Heart right ventricle (tissue), 16 donors: ENCODE data around the gene SLCO2B1. TPM values are rescaled to one million over a fixed set of nuclear protein-coding genes. Genes with fewer than 3 reads are reported as not detected.

Experiments used
- ATAC-seq, 8 donors: fragments of 200-7000 bp; cut with Tn5 transposase; one replicate each; pipeline ENCODE4 v1.9.1; 2020; ENCODE audit warnings: mild to moderate bottlenecking in 8 of 8, moderate library complexity in 8 of 8, moderate number of reproducible peaks in 1 of 8
- DNase-seq, 2 donors: peaks; one replicate each; pipeline ENCODE4 v3.0.0-alpha.2; 2020
- H3K27ac ChIP-seq, 10 donors: fragments of 200-600 bp; sonication (generic) in 2 of 10; one replicate each; pipeline versions ENCODE4 v1.5.0 to v1.8.0; 2020 to 2022; ENCODE audit warnings: mild to moderate bottlenecking in 3 of 10
- H3K27me3 ChIP-seq, 7 donors: fragments of 200-600 bp; one replicate each; pipeline ENCODE4 v1.8.0; 2021 to 2022; ENCODE audit warnings: mild to moderate bottlenecking in 2 of 7
- H3K36me3 ChIP-seq, 9 donors: fragments of 200-600 bp; sonication (generic) in 1 of 9; one replicate each; pipeline versions ENCODE4 v1.5.0 to v1.8.0; 2020 to 2022; ENCODE audit warnings: mild to moderate bottlenecking in 2 of 9
- H3K4me1 ChIP-seq, 9 donors: fragments of 200-600 bp; sonication (generic) in 1 of 9; one replicate each; pipeline versions ENCODE4 v1.5.0 to v1.8.0; 2020 to 2022; ENCODE audit warnings: mild to moderate bottlenecking in 4 of 9
- H3K4me3 ChIP-seq, 10 donors: fragments of 200-600 bp; sonication (generic) in 2 of 10; one replicate each; pipeline versions ENCODE4 v1.5.0 to v1.8.0; 2020 to 2022; ENCODE audit warnings: mild to moderate bottlenecking in 7 of 10, moderate library complexity in 2 of 10
- H3K9me3 ChIP-seq, 11 donors: fragments of 200-600 bp in 10 of 11; sonication (generic) in 2 of 11; one replicate each; pipeline versions ENCODE4 v1.5.0 to v1.8.0; 2013 to 2022; ENCODE audit warnings: mild to moderate bottlenecking in 2 of 11, control low read depth in 1 of 11, moderate library complexity in 1 of 11
- CTCF ChIP-seq, 9 donors: fragments of 200-600 bp; sonication (generic) in 2 of 9; IDR thresholded peaks; one replicate each; pipeline versions ENCODE4 v1.5.0 to v1.8.0; 2021 to 2022; ENCODE audit warnings: antibody characterized with exemption in 9 of 9, mild to moderate bottlenecking in 5 of 9, moderate library complexity in 1 of 9
- WGBS, 2 donors: extraction: QIAGEN DNeasy Blood & Tissue Kit; methylation state at CpG; one replicate each; pipeline ENCODE4 v1.1.7; 2013; ENCODE audit warnings: inconsistent platforms in 1 of 2; 5-methylcytosine and 5-hydroxymethylcytosine counted together
- intact Hi-C, 10 donors: fragments of 100-400 bp; cut with DNase I; formaldehyde crosslinking; loops; one replicate each; pipeline versions ENCODE4 v1.11.1 to v1.14.2; 2022
- polyA plus RNA-seq, 2 donors: library from polyadenylated mRNA; stranded (reverse); fragments of 200-250 nt; gene quantifications; one replicate each; pipeline ENCODE4 v1.2.3, GENCODE V29; 2013
- total RNA-seq, 10 donors: library from RNA; stranded (reverse); fragmentation: NEBNext Ultra II Directional in 3 of 10; extraction: Animal tissue kit (Norgen Biotek cat#: 25700) in 3 of 10; gene quantifications; one replicate each; pipeline versions ENCODE4 v1.2.1 to v1.2.4, GENCODE V29; 2021 to 2023
- donor health status: Arrhythmogenic right ventricular cardiomyopathy.
- donor health status: ischemic (EF 13 %, LVEDD 7.1; RV severe dilation, severe dysfunction).
- donor health status: healthy with polysubstance abuse.
- donor health status: DM: no; HTN: yes; CAD: no.
- donor health status: DM: no; HTN: no; CAD: no.
- donor health status: ischemic (EF 25% LVEDD 6.9; RV normal size, moderate dysfunction).
- donor health status: ischemic (EF 25% LVEDD 5.7; RV mildly dilated, moderate dysfunction).
- donor health status: healthy.
- donor health status: DM: yes; HTN: yes; CAD: no.
- donor health status: Ischemic cardiomyopathy.
- donor health status: ischemic (EF 35%, LVEDD 5.7; RV mildly dilated, moderate dysfunction).
- donor health status: nonischemic (EF 11% LVEDD 7.7; RV severe dilation, severe dysfunction).
- donor health status: DM: yes; HTN: yes; CAD: no.
- donor health status: PGD.
- donor health status: ischemic (EF 29% LVEDD 5.4; RV normal size, mild dysfunction).
- donor health status: nonischemic (EF 23%, LVEDD 6.1; RV moderate dilation, normal function).

Gene SLCO2B1
- total and polyA plus RNA-seq, 12 donors = 5.2 to 69.0 (median 16.9) TPM

GRCh38 chr11:75165721-75166120 lies 14.8 kb downstream of the SLCO2B1 start:
- TF ChIP-seq CTCF (IDR thresholded peaks at IDR 0.05) = no peak
- WGBS, 2 donors = 97 to 98% methylated on average over 11 of the region's 11 CpGs
- ATAC-seq = no peak
- intact Hi-C loops = no loop called here
- H3K9me3 ChIP-seq = peaks cover 0 to 4% (median 0%) of the 10 kb centered on the region in 11 donors
- H3K27ac ChIP-seq = no peak overlapping the region
- peaks cover 0 to 87% (median 0%) of the 10 kb centered on the region in 9 donors for H3K36me3 ChIP-seq
- H3K4me1 ChIP-seq = peaks cover 0 to 52% (median 27%) of the 10 kb centered on the region in 9 donors
- no peak overlapping the region for H3K4me3 ChIP-seq
- DNase-seq = no peak
- H3K27me3 ChIP-seq = no peaks in the 10 kb centered on the region

GRCh38 chr11:75166791-75167190 lies 15.9 kb downstream of the SLCO2B1 start:
- H3K27me3 ChIP-seq = no peaks in the 10 kb centered on the region
- no peak overlapping the region for H3K4me3 ChIP-seq
- no peak overlapping the region for H3K27ac ChIP-seq
- H3K36me3 ChIP-seq = peaks cover 0 to 98% (median 0%) of the 10 kb centered on the region in 9 donors
- DNase-seq = no peak
- no peak for TF ChIP-seq CTCF (IDR thresholded peaks at IDR 0.05)
- WGBS, 2 donors = 92 to 96% methylated on average over 3 of the region's 3 CpGs
- ATAC-seq = no peak
- intact Hi-C loops = no loop called here
- H3K4me1 ChIP-seq = peaks cover 0 to 41% (median 17%) of the 10 kb centered on the region in 9 donors
- no peaks in the 10 kb centered on the region for H3K9me3 ChIP-seq

GRCh38 chr11:75167617-75168016 lies 16.7 kb downstream of the SLCO2B1 start:
- Histone ChIP-seq H3K27me3 (no peaks in the 10 kb centered on the region), H3K27ac (no peak overlapping the region), H3K4me3 (no peak overlapping the region), H3K9me3 (no peaks in the 10 kb centered on the region), H3K4me1 (peaks cover 0 to 33% (median 9%) of the 10 kb centered on the region in 9 donors), H3K36me3 (peaks cover 0 to 99% (median 0%) of the 10 kb centered on the region in 9 donors)
- 75 to 78% methylated on average over 3 of the region's 3 CpGs for WGBS, 2 donors
- TF ChIP-seq CTCF (IDR thresholded peaks at IDR 0.05) = no peak
- intact Hi-C loops = no loop called here
- DNase-seq = no peak
- ATAC-seq = no peak

GRCh38 chr11:75169101-75169885 lies 18.4 kb downstream of the SLCO2B1 start:
- H3K4me3 ChIP-seq = no peak overlapping the region
- H3K4me1 ChIP-seq = peaks cover 0 to 25% (median 4%) of the 10 kb centered on the region in 9 donors
- no peaks in the 10 kb centered on the region for H3K27me3 ChIP-seq
- WGBS, 2 donors = 84 to 85% methylated on average over 13 of the region's 13 CpGs
- no peaks in the 10 kb centered on the region for H3K9me3 ChIP-seq
- TF ChIP-seq CTCF (IDR thresholded peaks at IDR 0.05) = no peak
- H3K36me3 ChIP-seq = peaks cover 0 to 93% (median 0%) of the 10 kb centered on the region in 9 donors
- ATAC-seq (no peak), DNase-seq (no peak)
- peak overlapping the region in 1 of 10 donors; percentile 20 for H3K27ac ChIP-seq
- intact Hi-C loops = no loop called here
